ENCODE measurements around the gene OR1I1. TPM values are rescaled to one million over a fixed set of nuclear protein-coding genes. Genes with fewer than 3 reads are reported as not detected.

The OR1I1 gene
- total and polyA plus RNA-seq, 7 donors = not detected

DNA sequence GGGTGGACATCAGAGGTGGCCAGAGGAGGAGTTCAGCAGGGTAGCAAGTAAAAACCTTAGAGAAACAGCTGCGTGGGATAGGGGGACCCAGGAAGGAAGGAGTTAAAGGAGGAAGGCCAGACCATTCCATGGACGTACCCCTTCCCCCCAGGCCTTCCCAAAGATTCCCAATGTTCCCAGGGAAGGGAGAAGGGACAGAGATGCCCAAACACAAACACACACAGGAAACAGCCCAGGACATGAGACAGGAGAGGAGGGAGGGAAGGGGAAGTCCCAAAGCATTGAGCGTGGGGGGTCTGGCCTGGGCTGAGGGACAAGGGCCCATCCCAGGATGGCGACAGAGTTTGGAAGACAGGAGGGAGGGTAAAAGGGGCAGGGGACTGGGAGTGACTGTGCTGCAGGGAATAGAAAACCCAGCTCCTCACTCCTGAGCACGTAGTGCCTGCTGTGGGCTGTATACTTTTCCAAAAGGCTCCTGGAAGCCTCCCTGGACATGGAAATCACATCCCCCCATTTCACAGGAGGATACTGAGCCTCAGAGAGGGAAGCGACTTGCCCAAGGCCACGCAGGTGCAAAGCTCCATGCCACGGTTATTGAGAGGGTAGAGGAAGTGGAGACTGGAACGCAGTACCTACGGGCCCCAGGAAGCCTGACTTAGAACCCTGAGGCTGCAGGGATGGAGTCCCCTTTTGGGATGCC is 26.3 kb downstream of the OR1I1 start:
- no peak for DNase-seq
- Histone ChIP-seq H3K27ac (peak overlapping the region; percentile 93 to 99 (median 96)), H3K27me3 (no peaks in the 10 kb centered on the region), H3K4me1 (peaks cover 0 to 21% (median 18%) of the 10 kb centered on the region in 4 donors), H3K9me3 (peaks cover 3 to 8% (median 4%) of the 10 kb centered on the region in 4 donors), H3K4me3 (peak overlapping the region; percentile 89 to 99 (median 94)), H3K36me3 (peaks cover 17 to 44% (median 35%) of the 10 kb centered on the region in 4 donors)
- intact Hi-C loops (cut with DNase I) = loop anchor here (5.0 kb wide), 3 partner anchors 44 to 344 kb away; no protein-coding TSS in a partner anchor
- TF ChIP-seq POLR2A (IDR thresholded peaks at IDR 0.05) = no peak
- TF ChIP-seq, protein P1, sequence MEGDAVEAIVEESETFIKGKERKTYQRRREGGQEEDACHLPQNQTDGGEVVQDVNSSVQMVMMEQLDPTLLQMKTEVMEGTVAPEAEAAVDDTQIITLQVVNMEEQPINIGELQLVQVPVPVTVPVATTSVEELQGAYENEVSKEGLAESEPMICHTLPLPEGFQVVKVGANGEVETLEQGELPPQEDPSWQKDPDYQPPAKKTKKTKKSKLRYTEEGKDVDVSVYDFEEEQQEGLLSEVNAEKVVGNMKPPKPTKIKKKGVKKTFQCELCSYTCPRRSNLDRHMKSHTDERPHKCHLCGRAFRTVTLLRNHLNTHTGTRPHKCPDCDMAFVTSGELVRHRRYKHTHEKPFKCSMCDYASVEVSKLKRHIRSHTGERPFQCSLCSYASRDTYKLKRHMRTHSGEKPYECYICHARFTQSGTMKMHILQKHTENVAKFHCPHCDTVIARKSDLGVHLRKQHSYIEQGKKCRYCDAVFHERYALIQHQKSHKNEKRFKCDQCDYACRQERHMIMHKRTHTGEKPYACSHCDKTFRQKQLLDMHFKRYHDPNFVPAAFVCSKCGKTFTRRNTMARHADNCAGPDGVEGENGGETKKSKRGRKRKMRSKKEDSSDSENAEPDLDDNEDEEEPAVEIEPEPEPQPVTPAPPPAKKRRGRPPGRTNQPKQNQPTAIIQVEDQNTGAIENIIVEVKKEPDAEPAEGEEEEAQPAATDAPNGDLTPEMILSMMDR (IDR thresholded peaks at IDR 0.05) = no peak
- TF ChIP-seq EP300 (IDR thresholded peaks at IDR 0.05) = no peak
- TF ChIP-seq POLR2AphosphoS5 (IDR thresholded peaks at IDR 0.05) = no peak
- WGBS, 2 donors = 16 to 46% methylated on average over 10 of the region's 10 CpGs

DNA sequence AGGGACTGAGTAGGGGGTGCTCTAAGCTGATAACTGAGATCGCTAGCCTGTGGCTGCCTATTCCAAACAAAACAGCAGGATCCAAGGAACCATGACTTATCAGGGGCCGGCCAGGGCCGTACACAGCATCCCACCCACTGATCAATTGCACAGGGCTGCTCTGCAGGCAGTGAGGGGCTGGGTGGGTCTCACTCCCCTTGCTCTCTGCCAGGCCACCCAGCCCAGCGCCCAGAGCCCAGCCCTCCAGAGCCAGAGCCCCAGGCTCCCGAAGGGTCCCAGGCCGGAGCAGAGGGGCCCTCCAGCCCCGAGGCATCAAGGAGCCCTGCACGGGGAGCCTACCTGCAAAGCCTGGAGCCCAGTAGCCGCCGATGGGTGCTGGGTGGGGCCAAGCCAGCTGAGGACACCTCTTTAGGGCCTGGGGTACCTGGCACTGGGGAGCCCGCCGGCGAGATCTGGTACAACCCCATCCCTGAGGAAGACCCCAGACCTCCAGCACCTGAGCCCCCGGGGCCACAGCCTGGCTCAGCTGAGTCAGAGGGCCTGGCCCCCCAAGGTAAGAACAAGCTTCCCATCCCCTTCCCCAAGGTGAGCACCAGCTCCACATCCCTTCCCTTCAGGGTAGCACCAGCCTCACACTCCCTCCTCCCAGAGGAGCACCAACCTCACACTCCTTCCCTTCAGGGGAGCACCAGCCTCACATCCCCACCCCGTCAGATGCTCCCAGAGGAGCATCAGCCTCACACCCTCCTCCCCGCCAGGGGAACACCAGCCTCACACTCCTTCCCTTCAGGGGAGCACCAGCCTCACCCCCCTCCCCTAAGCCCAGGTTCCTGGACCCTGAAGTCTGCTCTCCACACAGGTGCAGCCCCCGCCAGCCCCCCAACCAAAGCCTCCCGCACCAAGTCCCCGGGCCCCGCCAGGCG is 27.1 kb downstream of the OR1I1 start:
- DNase-seq = no peak
- intact Hi-C loops (cut with DNase I) = loop anchor here (5.0 kb wide), 3 partner anchors 43 to 343 kb away; no protein-coding TSS in a partner anchor
- H3K27me3 ChIP-seq = no peaks in the 10 kb centered on the region
- peaks cover 0 to 24% (median 19%) of the 10 kb centered on the region in 4 donors for H3K4me1 ChIP-seq
- H3K36me3 ChIP-seq = peaks cover 22 to 52% (median 41%) of the 10 kb centered on the region in 4 donors
- peak overlapping the region; percentile 93 to 99 (median 96) for H3K27ac ChIP-seq
- 63 to 87% methylated on average over 21 of the region's 21 CpGs for WGBS, 2 donors
- no peak for TF ChIP-seq POLR2AphosphoS5 (IDR thresholded peaks at IDR 0.05)
- TF ChIP-seq POLR2A (IDR thresholded peaks at IDR 0.05) = no peak
- TF ChIP-seq, protein P1 (IDR thresholded peaks at IDR 0.05) = no peak
- TF ChIP-seq EP300 (IDR thresholded peaks at IDR 0.05) = no peak
- H3K4me3 ChIP-seq = peak overlapping the region in 1 of 4 donors; percentile 99
- peaks cover 0 to 4% (median 3%) of the 10 kb centered on the region in 4 donors for H3K9me3 ChIP-seq

DNA sequence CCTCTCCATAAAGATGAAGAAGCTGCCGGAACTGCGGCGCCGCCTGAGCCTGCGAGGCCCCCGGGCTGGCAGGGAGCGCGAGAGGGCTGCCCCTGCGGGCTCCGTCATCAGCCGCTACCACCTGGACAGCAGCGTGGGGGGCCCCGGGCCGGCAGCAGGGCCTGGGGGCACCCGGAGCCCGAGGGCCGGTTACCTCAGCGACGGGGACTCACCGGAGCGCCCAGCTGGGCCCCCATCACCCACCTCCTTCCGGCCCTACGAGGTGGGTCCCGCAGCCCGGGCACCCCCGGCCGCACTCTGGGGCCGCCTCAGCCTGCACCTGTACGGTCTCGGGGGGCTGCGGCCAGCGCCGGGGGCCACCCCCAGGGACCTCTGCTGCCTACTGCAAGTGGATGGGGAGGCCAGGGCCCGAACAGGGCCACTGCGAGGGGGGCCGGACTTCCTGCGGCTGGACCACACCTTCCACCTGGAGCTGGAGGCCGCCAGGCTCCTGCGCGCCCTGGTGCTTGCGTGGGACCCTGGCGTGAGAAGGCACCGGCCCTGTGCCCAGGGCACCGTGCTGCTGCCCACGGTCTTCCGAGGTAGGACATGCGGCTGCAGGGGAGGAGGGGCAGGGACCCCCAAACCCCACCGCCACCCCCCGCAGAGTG is 27.9 kb downstream of the OR1I1 start:
- peak overlapping the region in 3 of 4 donors; percentile 6 to 98 (median 95) for H3K27ac ChIP-seq
- no peaks in the 10 kb centered on the region for H3K27me3 ChIP-seq
- DNase-seq = no peak
- intact Hi-C loops (cut with DNase I) = loop anchor here (5.0 kb wide), 3 partner anchors 42 to 342 kb away; no protein-coding TSS in a partner anchor
- 88 to 92% methylated on average over 49 of the region's 49 CpGs for WGBS, 2 donors
- H3K4me1 ChIP-seq = peaks cover 0 to 32% (median 24%) of the 10 kb centered on the region in 4 donors
- H3K9me3 ChIP-seq = no peaks in the 10 kb centered on the region
- peaks cover 25 to 55% (median 41%) of the 10 kb centered on the region in 4 donors for H3K36me3 ChIP-seq
- H3K4me3 ChIP-seq = no peak overlapping the region
- TF ChIP-seq EP300 (IDR thresholded peaks at IDR 0.05) = no peak
- no peak for TF ChIP-seq POLR2AphosphoS5 (IDR thresholded peaks at IDR 0.05)
- TF ChIP-seq, protein P1 (IDR thresholded peaks at IDR 0.05) = no peak
- TF ChIP-seq POLR2A (IDR thresholded peaks at IDR 0.05) = no peak

DNA sequence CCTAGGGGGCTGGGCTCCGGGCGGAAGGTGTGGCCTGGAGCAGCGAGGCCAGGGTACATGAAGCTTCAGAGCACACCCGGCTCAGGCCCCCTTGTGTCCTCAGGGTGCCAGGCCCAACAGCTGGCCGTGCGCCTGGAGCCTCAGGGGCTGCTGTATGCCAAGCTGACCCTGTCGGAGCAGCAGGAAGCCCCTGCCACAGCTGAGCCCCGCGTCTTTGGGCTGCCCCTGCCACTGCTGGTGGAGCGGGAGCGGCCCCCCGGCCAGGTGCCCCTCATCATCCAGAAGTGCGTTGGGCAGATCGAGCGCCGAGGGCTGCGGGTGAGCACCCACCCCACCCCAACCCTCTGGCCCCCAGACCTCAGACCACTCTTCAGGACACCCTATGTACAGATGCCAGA is 28.4 kb downstream of the OR1I1 start:
- peaks cover 25 to 60% (median 41%) of the 10 kb centered on the region in 4 donors for H3K36me3 ChIP-seq
- intact Hi-C loops (cut with DNase I) = no loop called here

More for the DNA sequence above, 28.4 kb downstream of the OR1I1 start:
- Histone ChIP-seq H3K27me3 (no peaks in the 10 kb centered on the region), H3K4me3 (no peak overlapping the region), H3K4me1 (peaks cover 0 to 37% (median 29%) of the 10 kb centered on the region in 4 donors), H3K9me3 (no peaks in the 10 kb centered on the region), H3K27ac (peak overlapping the region in 1 of 4 donors; percentile 6)
- TF ChIP-seq POLR2A (IDR thresholded peaks at IDR 0.05) = no peak
- no peak for TF ChIP-seq POLR2AphosphoS5 (IDR thresholded peaks at IDR 0.05)
- TF ChIP-seq, protein P1 (IDR thresholded peaks at IDR 0.05) = no peak
- no peak for TF ChIP-seq EP300 (IDR thresholded peaks at IDR 0.05)
- WGBS, 2 donors = 88 to 93% methylated on average over 17 of the region's 17 CpGs
- no peak for DNase-seq

Measured in sigmoid colon (tissue), 7 donors.